Suprapubic skin (tissue), 4 donors: ENCODE results near the gene ZG16.

ENCODE experiments used
- CTCF ChIP-seq, 2 donors: fragments of 200-600 bp in 1 of 2; fragments of 450-650 bp in 1 of 2; sonication (generic) in 1 of 2; IDR thresholded peaks; one replicate each; pipeline ENCODE4 v1.5.1; 2016 to 2019; ENCODE audit warnings: antibody characterized with exemption in 2 of 2, mild to moderate bottlenecking in 1 of 2, moderate library complexity in 1 of 2
- EP300 ChIP-seq: sonication (generic); formaldehyde crosslinking; IDR thresholded peaks from one replicate; pipeline ENCODE4 v1.6.1; 2017; ENCODE audit warnings: antibody characterized with exemption
- POLR2A ChIP-seq, 2 donors: fragments of 450-650 bp; IDR thresholded peaks; one replicate each; pipeline ENCODE4 v1.6.1; 2017; ENCODE audit warnings: antibody characterized with exemption in 2 of 2, mild to moderate bottlenecking in 2 of 2, moderate library complexity in 2 of 2
- POLR2AphosphoS5 ChIP-seq, 3 donors: sonication (generic); formaldehyde crosslinking; IDR thresholded peaks; one replicate each; pipeline ENCODE4 v1.6.1; 2017; ENCODE audit warnings: antibody characterized with exemption in 3 of 3

- TF ChIP-seq CTCF (IDR thresholded peaks at IDR 0.05) (no peak), POLR2A (IDR thresholded peaks at IDR 0.05) (no peak), POLR2AphosphoS5 (IDR thresholded peaks at IDR 0.05) (no peak), EP300 (no peak)
These were observed 40.0 kb downstream of the ZG16 start for GRCh38 chr16:29818082-29818481.
